ENCODE data around the gene IL18. TPM values are rescaled to one million over a fixed set of nuclear protein-coding genes. Genes with fewer than 3 reads are reported as not detected.

Gene IL18
- total and polyA plus RNA-seq, 9 of the 15 experiments (the other 6 are each of a cell fraction or from before 2014, with no cell fraction given), result 4.1 to 10.0 (median 6.1) TPM

DNA sequence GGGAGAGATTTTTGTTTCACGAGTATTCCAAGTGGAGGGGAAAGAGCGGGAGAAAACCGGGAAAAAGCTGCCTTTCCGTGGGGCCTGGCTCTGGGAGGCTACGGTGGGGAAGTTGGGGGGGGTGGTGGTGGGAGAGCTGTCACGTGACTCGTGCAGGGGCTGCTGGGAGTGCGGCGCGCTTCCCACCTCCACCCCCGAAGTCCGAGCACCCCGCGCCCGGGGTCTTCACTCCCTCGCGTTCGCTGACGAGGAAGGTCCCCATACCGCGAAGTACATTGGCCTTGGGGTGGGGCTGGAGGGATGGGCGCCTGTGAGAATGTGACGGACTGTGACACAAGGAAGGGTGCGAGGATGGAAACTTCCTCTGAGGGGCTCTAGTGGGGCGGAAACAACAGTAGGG lies 3.3 kb upstream of the IL18 start, which contains the start of gene TEX12:
TSS of gene TEX12 (plus strand) at position 228 of the 400 bp plus-strand sequence. CDS start 1,897 bp downstream, outside the sequence.
- H3K27ac ChIP-seq (ENCODE audit: extremely low read depth, low read depth, low read length), result no peak within 1 kb of the TSS
- no peak within 1 kb of the TSS for H3K4me3 ChIP-seq
- no peaks in the 10 kb centered on the region for H3K9me1 ChIP-seq (ENCODE audit: control insufficient read depth, insufficient read depth, low read length)
- in situ Hi-C loops (cut with MboI) (no loop called here), intact Hi-C loops (cut with micrococcal nuclease) (no loop called here)
- peaks cover 3 to 5% of the 10 kb centered on the region in 2 experiments; a peak in 1 of 5 replicates for H3K4me1 ChIP-seq (replicated peaks in 1 of 2; ENCODE audit: control insufficient read depth in 2 of 2, insufficient read depth in 2 of 2, low read length in 2 of 2)
- no TSS peak for BruUV-seq (replicated peaks)
- POLR2A ChIA-PET, result interaction anchor here (0.6 kb wide), 2 partner anchors 14 to 114 kb away, joined by 3 to 4 read pairs; no protein-coding TSS in a partner anchor
- no peak within 1 kb of the TSS for H3K4me2 ChIP-seq (ENCODE audit: insufficient read depth, low read length)
- ATAC-seq, result no peak
- no peaks in the 10 kb centered on the region for H3K27me3 ChIP-seq (ENCODE audit: control insufficient read depth in 2 of 2, insufficient read depth in 2 of 2, low read length in 2 of 2)
- WGBS (ENCODE audit: insufficient coverage, low coverage, missing lambda C conversion rate), result 83% methylated on average over 16 of the region's 25 CpGs
- TF ChIP-seq NFXL1 (CRISPR knock-in tag; IDR thresholded peaks at IDR 0.05) (no peak), ZNF384 (IDR thresholded peaks at IDR 0.05; ENCODE audit: low read depth, low read length) (no peak), ZKSCAN8 (CRISPR knock-in tag; IDR thresholded peaks at IDR 0.05) (no peak)
- TF ChIP-seq, protein P1, sequence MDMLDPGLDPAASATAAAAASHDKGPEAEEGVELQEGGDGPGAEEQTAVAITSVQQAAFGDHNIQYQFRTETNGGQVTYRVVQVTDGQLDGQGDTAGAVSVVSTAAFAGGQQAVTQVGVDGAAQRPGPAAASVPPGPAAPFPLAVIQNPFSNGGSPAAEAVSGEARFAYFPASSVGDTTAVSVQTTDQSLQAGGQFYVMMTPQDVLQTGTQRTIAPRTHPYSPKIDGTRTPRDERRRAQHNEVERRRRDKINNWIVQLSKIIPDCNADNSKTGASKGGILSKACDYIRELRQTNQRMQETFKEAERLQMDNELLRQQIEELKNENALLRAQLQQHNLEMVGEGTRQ (CRISPR knock-in tag; IDR thresholded peaks at IDR 0.05), result peak; percentile 41; the same call in 1 of the 2 replicates
- TF ChIP-seq, protein P2, sequence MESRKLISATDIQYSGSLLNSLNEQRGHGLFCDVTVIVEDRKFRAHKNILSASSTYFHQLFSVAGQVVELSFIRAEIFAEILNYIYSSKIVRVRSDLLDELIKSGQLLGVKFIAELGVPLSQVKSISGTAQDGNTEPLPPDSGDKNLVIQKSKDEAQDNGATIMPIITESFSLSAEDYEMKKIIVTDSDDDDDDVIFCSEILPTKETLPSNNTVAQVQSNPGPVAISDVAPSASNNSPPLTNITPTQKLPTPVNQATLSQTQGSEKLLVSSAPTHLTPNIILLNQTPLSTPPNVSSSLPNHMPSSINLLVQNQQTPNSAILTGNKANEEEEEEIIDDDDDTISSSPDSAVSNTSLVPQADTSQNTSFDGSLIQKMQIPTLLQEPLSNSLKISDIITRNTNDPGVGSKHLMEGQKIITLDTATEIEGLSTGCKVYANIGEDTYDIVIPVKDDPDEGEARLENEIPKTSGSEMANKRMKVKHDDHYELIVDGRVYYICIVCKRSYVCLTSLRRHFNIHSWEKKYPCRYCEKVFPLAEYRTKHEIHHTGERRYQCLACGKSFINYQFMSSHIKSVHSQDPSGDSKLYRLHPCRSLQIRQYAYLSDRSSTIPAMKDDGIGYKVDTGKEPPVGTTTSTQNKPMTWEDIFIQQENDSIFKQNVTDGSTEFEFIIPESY (CRISPR knock-in tag; IDR thresholded peaks at IDR 0.05), result peak; percentile 78
- FAIRE-seq, result no peak
- no peak for DNase-seq (ENCODE audit: extremely low read depth in 1 of 4, low spot score in 3 of 4)
- CTCF ChIA-PET (ENCODE audit: low intra/inter-chr PET ratio), result no interaction called here
- no peaks in the 10 kb centered on the region for H4K20me1 ChIP-seq (replicated peaks; ENCODE audit: control insufficient read depth, insufficient read depth, low read length)
- no peaks in the 10 kb centered on the region for H3K79me2 ChIP-seq (ENCODE audit: control insufficient read depth, insufficient read depth, low read length)
- no peaks in the 10 kb centered on the region for H3K9me3 ChIP-seq (replicated peaks; ENCODE audit: control insufficient read depth, insufficient read depth, low read depth, low read length)
- H2AFZ ChIP-seq (ENCODE audit: low read depth, low read length), result peak within 1 kb of the TSS; percentile 40; the same call in 1 of the 2 replicates
- no peaks in the 10 kb centered on the region for H3K36me3 ChIP-seq (ENCODE audit: control insufficient read depth, insufficient read depth, low read length)
- H3K9ac ChIP-seq (ENCODE audit: insufficient read depth in 1 of 2, low read depth in 2 of 2, low read length in 2 of 2), result no peak within 1 kb of the TSS
